GM10266 (cell line): Measurements from ENCODE around the gene CDC6.
A peak's percentile ranks its signal among the peaks of the same experiment; 100 is the strongest.

ENCODE experiments used
- DNase-seq: peaks from one replicate; pipeline ENCODE4 v3.0.0; 2012; ENCODE audit errors: extremely low spot score
- CTCF ChIP-seq: IDR thresholded peaks from 2 replicates; pipeline ENCODE4 v1.5.1; 2012; ENCODE audit warnings: mild to moderate bottlenecking, low read depth; ENCODE audit not compliant: control insufficient read depth, insufficient read depth; ENCODE audit errors: missing control alignments

The CDC6 gene

GRCh38 chr17:40340327-40340726, 52.6 kb downstream of the CDC6 start:
- TF ChIP-seq CTCF = no peak
- DNase-seq = no peak

- peak; percentile 27 for TF ChIP-seq CTCF
- peak; percentile 89 for DNase-seq
Measured at GRCh38 chr17:40340880-40341807, 53.5 kb downstream of the CDC6 start.

- TF ChIP-seq CTCF = no peak
- no peak for DNase-seq
Measured at GRCh38 chr17:40341808-40342503, 54.3 kb downstream of the CDC6 start.

- no peak for DNase-seq
- no peak for TF ChIP-seq CTCF
Measured at GRCh38 chr17:40342504-40343218, 55.0 kb downstream of the CDC6 start.

GRCh38 chr17:40343219-40344119, 55.8 kb downstream of the CDC6 start:
- DNase-seq = no peak
- no peak for TF ChIP-seq CTCF

GRCh38 chr17:40344421-40345160, 56.9 kb downstream of the CDC6 start:
- DNase-seq = no peak
- TF ChIP-seq CTCF = no peak
